Measurements from ENCODE around the gene TMEM147.
A peak's percentile ranks its signal among the peaks of the same experiment; 100 is the strongest.

The TMEM147 gene

DNA sequence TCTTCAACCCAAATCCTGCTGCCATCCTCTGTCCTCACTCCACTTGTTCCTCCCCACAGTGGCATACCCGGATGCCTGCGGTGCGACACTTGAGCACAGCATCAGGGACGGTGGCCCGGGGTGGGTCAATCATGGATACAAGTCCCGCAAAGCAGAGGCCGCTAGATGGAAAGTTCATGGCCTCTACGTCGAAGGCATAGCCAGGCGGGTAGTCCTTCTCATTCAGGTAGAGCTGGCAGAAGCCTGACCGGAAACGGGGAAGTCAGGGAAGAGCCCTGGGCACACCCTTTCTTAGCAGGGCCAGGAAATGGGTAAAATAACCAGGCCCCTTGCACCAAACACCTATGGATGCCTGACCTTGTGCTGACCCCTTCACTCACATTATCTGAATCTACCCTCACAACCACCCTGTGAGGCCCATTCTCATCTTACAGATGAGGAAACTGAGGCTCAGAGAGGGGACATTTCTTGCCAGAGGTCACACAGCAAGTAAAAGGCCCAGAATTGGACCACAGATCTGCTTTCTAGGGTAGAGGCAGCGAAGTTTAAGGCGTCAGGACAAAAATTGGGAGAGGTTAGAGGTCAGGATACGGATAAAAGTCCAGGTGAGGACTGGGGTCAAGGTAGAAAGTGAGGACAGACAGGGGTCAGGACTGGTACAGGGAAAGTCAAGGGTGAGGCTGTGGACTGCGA is 11.6 kb downstream of the TMEM147 start:
- DNase-seq (ENCODE audit: low read depth): no peak
- TF ChIP-seq, protein P1, sequence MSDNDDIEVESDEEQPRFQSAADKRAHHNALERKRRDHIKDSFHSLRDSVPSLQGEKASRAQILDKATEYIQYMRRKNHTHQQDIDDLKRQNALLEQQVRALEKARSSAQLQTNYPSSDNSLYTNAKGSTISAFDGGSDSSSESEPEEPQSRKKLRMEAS (IDR thresholded peaks at IDR 0.05; ENCODE audit: low read depth, low read length): no peak
- no peak overlapping the region for H3K4me3 ChIP-seq (ENCODE audit: low read depth, low read length)

GRCh38 chr19:35557539-35558399 is 12.3 kb downstream of the TMEM147 start:
- no peak for DNase-seq (ENCODE audit: low read depth)
- no peak overlapping the region for H3K4me3 ChIP-seq (ENCODE audit: low read depth, low read length)
- TF ChIP-seq POLR2A (IDR thresholded peaks at IDR 0.05; ENCODE audit: extremely low read depth, insufficient read length) (no peak), CTCF (IDR thresholded peaks at IDR 0.05; ENCODE audit: low read depth, low read length) (no peak), MYC (IDR thresholded peaks at IDR 0.05; ENCODE audit: low read depth, low read length) (no peak)
- TF ChIP-seq, protein P1 (IDR thresholded peaks at IDR 0.05; ENCODE audit: low read depth, low read length): no peak

DNA sequence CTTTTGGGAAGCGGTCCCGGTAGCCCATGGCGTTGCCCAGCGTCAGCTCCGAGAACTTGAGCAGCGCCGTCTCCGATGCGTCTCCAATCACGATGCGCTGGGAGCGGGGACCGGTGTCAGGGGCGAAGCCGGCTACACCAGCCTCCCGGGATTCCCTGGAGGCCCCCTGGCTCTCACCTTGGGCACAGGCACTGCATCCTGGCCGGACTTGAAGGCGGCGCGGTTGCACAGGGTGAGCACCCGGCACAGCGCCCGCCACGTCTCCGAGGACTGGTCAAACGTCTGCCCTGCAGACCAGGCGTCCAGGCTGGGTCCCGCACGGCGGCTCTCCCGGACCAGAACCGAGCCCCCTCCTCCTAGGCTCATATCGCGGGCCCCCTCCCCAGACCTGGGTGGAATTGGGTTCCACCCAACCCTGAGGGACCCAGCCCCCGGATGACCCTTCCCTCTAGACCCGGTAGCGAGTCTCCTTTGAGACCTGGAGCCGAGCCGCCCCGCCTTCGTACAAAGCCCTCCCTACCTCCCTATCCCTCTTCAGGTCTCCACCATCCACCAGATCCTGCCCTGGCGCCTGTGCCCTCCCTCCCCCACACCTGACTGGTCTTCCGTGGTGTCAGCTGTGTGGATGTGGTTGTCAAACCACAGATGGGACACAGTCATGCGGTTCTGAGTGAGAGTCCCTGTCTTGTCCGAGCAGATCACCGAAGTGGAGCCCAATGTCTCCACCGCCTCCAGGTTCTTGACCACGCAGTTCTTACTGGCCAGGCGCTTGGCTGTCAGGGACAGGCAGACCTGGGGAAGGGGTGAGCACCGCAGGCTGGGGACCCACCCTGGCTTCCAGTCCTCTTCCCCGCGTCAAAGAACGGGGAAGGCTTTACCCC is 13.2 kb downstream of the TMEM147 start:
- no peak overlapping the region for H3K4me3 ChIP-seq (ENCODE audit: low read depth, low read length)
- DNase-seq (ENCODE audit: low read depth): no peak
- TF ChIP-seq CTCF (IDR thresholded peaks at IDR 0.05; ENCODE audit: low read depth, low read length) (no peak), POLR2A (IDR thresholded peaks at IDR 0.05; ENCODE audit: extremely low read depth, insufficient read length) (no peak), MYC (IDR thresholded peaks at IDR 0.05; ENCODE audit: low read depth, low read length) (no peak)
- TF ChIP-seq, protein P1 (IDR thresholded peaks at IDR 0.05; ENCODE audit: low read depth, low read length): no peak

DNA sequence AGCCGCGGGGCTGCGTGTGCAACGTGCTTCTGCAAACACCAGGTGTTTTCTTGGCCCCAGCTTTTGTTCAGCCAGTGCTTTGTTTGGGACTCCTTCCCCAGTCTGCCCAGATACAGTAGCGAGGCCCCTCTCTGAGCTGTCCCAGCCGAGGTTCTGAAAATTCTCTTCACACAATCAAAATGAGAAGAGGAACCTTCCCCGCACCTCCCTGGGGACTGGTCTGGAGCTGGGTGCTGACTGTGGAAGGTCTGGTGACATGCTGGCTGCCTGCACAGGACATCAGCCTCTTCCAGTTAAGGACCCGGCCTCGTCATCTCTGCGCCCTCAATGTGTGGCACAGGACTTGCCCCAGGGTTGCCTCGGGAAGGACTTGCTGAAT is 13.8 kb downstream of the TMEM147 start:
- DNase-seq (ENCODE audit: low read depth): peak; percentile 77
- TF ChIP-seq, protein P1 (IDR thresholded peaks at IDR 0.05; ENCODE audit: low read depth, low read length): 0 out of 2 replicates have a peak, but pooled peaks have one; percentile 11
- TF ChIP-seq POLR2A (IDR thresholded peaks at IDR 0.05; ENCODE audit: extremely low read depth, insufficient read length): no peak
- no peak overlapping the region for H3K4me3 ChIP-seq (ENCODE audit: low read depth, low read length)

- TF ChIP-seq POLR2A (IDR thresholded peaks at IDR 0.05; ENCODE audit: extremely low read depth, insufficient read length) (no peak), CTCF (IDR thresholded peaks at IDR 0.05; ENCODE audit: low read depth, low read length) (no peak), MYC (IDR thresholded peaks at IDR 0.05; ENCODE audit: low read depth, low read length) (no peak)
- TF ChIP-seq, protein P1 (IDR thresholded peaks at IDR 0.05; ENCODE audit: low read depth, low read length): no peak
- DNase-seq (ENCODE audit: low read depth): no peak
- no peak overlapping the region for H3K4me3 ChIP-seq (ENCODE audit: low read depth, low read length)
Measured at GRCh38 chr19:35559781-35560180, 14.4 kb downstream of the TMEM147 start.

- H3K4me3 ChIP-seq (ENCODE audit: low read depth, low read length): no peak overlapping the region
- TF ChIP-seq MYC (IDR thresholded peaks at IDR 0.05; ENCODE audit: low read depth, low read length) (no peak), POLR2A (IDR thresholded peaks at IDR 0.05; ENCODE audit: extremely low read depth, insufficient read length) (no peak), CTCF (IDR thresholded peaks at IDR 0.05; ENCODE audit: low read depth, low read length) (no peak)
- TF ChIP-seq, protein P1 (IDR thresholded peaks at IDR 0.05; ENCODE audit: low read depth, low read length): no peak
- DNase-seq (ENCODE audit: low read depth): no peak
Measured at GRCh38 chr19:35560271-35560670, 14.8 kb downstream of the TMEM147 start.
